Astrocyte (in vitro differentiated cells and primary cell): ENCODE data around the gene ACSF3. TPM values are rescaled to one million over a fixed set of nuclear protein-coding genes. Genes with fewer than 3 reads are reported as not detected.
"Not testable (repeated sequence)": the region's sequence is repeated elsewhere in the genome, so short reads cannot be mapped to it uniquely, and the experiment has no call there.

Experiments
- DNase-seq: peaks from one replicate; pipeline ENCODE4 v3.0.0-alpha.2; 2010; ENCODE audit warnings: low read depth
- FAIRE-seq: peaks from 2 replicates; lab custom pipeline; 2011; peaks lifted over from hg19 to GRCh38; lab: Jason Lieb, UNC
- H2AFZ ChIP-seq: 2 replicates; pipeline ENCODE4 v1.6.0; 2012; ENCODE audit warnings: low read depth, low read length, inconsistent platforms
- H3K27ac ChIP-seq: 2 replicates; pipeline ENCODE4 v1.5.1; 2011; ENCODE audit warnings: low read depth, low read length, inconsistent platforms
- H3K27me3 ChIP-seq: 2 replicates; pipeline ENCODE4 v1.6.0; 2011; ENCODE audit warnings: low read length, inconsistent platforms; ENCODE audit not compliant: insufficient read depth
- H3K36me3 ChIP-seq: 2 replicates; pipeline ENCODE4 v1.5.1; 2011; ENCODE audit warnings: low read length, inconsistent platforms; ENCODE audit not compliant: insufficient read depth
- H3K4me1 ChIP-seq: 2 replicates; pipeline ENCODE4 v1.5.1; 2011; ENCODE audit warnings: low read length, inconsistent platforms; ENCODE audit not compliant: insufficient read depth
- H3K4me2 ChIP-seq: 2 replicates; pipeline ENCODE4 v1.6.0; 2012; ENCODE audit warnings: low read length, inconsistent platforms
- H3K4me3 ChIP-seq: 2 replicates; pipeline ENCODE4 v1.5.1; 2011; ENCODE audit warnings: low read depth, mild to moderate bottlenecking, low read length, inconsistent platforms; ENCODE audit not compliant: insufficient read depth
- H3K79me2 ChIP-seq: 2 replicates; pipeline ENCODE4 v1.6.0; 2012; ENCODE audit warnings: mild to moderate bottlenecking, low read length, inconsistent platforms; ENCODE audit not compliant: insufficient read depth
- H3K9ac ChIP-seq: 2 replicates; pipeline ENCODE4 v1.6.0; 2012; ENCODE audit warnings: mild to moderate bottlenecking, low read length, inconsistent platforms
- H3K9me3 ChIP-seq: 2 replicates; pipeline ENCODE4 v1.5.1; 2012; ENCODE audit warnings: low read depth, mild to moderate bottlenecking, low read length, inconsistent platforms; ENCODE audit not compliant: insufficient read depth
- H4K20me1 ChIP-seq: 2 replicates; pipeline ENCODE4 v1.6.0; 2012; ENCODE audit warnings: low read length, inconsistent platforms; ENCODE audit not compliant: insufficient read depth
- H3K27ac Mint-ChIP-seq: one replicate; pipeline ENCODE4 v1.8.0; 2021; ENCODE audit warnings: mild to moderate bottlenecking, mixed read lengths; ENCODE audit not compliant: unreplicated experiment
- H3K27me3 Mint-ChIP-seq: one replicate; pipeline ENCODE4 v1.8.0; 2021; ENCODE audit warnings: low read depth, mixed read lengths; ENCODE audit not compliant: unreplicated experiment
- H3K36me3 Mint-ChIP-seq: one replicate; pipeline ENCODE4 v1.8.0; 2021; ENCODE audit warnings: low read depth, mixed read lengths; ENCODE audit not compliant: unreplicated experiment
- H3K4me1 Mint-ChIP-seq: one replicate; pipeline ENCODE4 v1.8.0; 2021; ENCODE audit warnings: low read depth, mixed read lengths; ENCODE audit not compliant: unreplicated experiment
- H3K4me3 Mint-ChIP-seq: one replicate; pipeline ENCODE4 v1.8.0; 2021; ENCODE audit warnings: mild to moderate bottlenecking, moderate library complexity, mixed read lengths; ENCODE audit not compliant: unreplicated experiment
- H3K9me3 Mint-ChIP-seq: one replicate; pipeline ENCODE4 v1.8.0; 2021; ENCODE audit warnings: mild to moderate bottlenecking, mixed read lengths; ENCODE audit not compliant: unreplicated experiment
- CTCF ChIP-seq: IDR thresholded peaks from 2 replicates; pipeline ENCODE4 v1.5.1; 2011; ENCODE audit warnings: low read depth, mild to moderate bottlenecking, inconsistent platforms, low read length, moderate library complexity; ENCODE audit not compliant: insufficient read depth
- EZH2 ChIP-seq: IDR thresholded peaks from 2 replicates; pipeline ENCODE4 v1.6.1; 2012; ENCODE audit warnings: mild to moderate bottlenecking, low read length, inconsistent platforms; ENCODE audit not compliant: insufficient read depth
- total RNA-seq: library from RNA; stranded (reverse); gene quantifications from 2 replicates; pipeline ENCODE4 v1.2.1, GENCODE V29; 2021

Gene ACSF3
- total RNA-seq, 1 donor from 2014 or later = 17.0 TPM

DNA sequence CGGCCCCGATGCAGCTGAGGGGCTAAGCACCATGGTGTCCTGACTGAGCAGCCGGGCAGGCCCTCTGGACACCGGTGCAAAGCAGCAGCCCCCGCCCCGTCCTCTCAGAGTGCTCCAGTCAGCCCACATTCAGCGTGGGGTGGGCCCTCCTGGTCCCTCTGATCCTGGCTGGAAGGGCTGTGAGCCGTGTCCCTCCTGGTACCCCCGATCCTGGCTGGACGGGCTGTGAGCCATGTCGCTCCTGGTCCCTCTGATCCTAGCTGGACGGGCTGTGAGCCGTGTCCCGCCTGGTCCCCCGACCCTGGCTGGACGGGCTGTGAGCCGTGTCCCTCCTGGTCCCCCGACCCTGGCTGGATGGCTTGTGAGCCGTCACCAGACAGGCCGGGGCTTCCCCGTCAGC lies 26.9 kb upstream of the ACSF3 start:
- no peak for TF ChIP-seq CTCF
- no peak for TF ChIP-seq EZH2
- Mint-ChIP-seq H3K27me3 (peaks cover 17% of the 10 kb centered on the region), H3K27ac (no peak overlapping the region), H3K4me3 (no peak overlapping the region), H3K36me3 (peaks cover 2% of the 10 kb centered on the region), H3K9me3 (no peaks in the 10 kb centered on the region), H3K4me1 (no peaks in the 10 kb centered on the region)
- DNase-seq (no peak), FAIRE-seq (no peak)
- Histone ChIP-seq H3K27ac (no peak overlapping the region), H3K36me3 (no peaks in the 10 kb centered on the region), H3K4me1 (no peaks in the 10 kb centered on the region), H3K79me2 (no peaks in the 10 kb centered on the region), H3K27me3 (no peaks in the 10 kb centered on the region), H4K20me1 (no peaks in the 10 kb centered on the region), H3K4me3 (no peak overlapping the region), H2AFZ (no peak overlapping the region), H3K9ac (no peak overlapping the region), H3K4me2 (no peak overlapping the region), H3K9me3 (no peaks in the 10 kb centered on the region)

- Mint-ChIP-seq H3K9me3 (no peaks in the 10 kb centered on the region), H3K4me3 (no peak overlapping the region), H3K27me3 (peaks cover 17% of the 10 kb centered on the region), H3K27ac (no peak overlapping the region), H3K36me3 (peaks cover 2% of the 10 kb centered on the region), H3K4me1 (no peaks in the 10 kb centered on the region)
- Histone ChIP-seq H3K4me1 (no peaks in the 10 kb centered on the region), H2AFZ (no peak overlapping the region), H3K9ac (no peak overlapping the region), H4K20me1 (no peaks in the 10 kb centered on the region), H3K36me3 (no peaks in the 10 kb centered on the region), H3K27ac (no peak overlapping the region), H3K9me3 (no peaks in the 10 kb centered on the region), H3K4me3 (no peak overlapping the region), H3K79me2 (no peaks in the 10 kb centered on the region), H3K4me2 (no peak overlapping the region), H3K27me3 (no peaks in the 10 kb centered on the region)
- DNase-seq (no peak), FAIRE-seq (no peak)
- TF ChIP-seq EZH2 (no peak), CTCF (no peak)
Observed at GRCh38 chr16:89067677-89068443, 25.8 kb upstream of the ACSF3 start.

- not testable (repeated sequence) for H3K79me2 ChIP-seq, H3K4me1 Mint-ChIP-seq, H3K4me1 ChIP-seq, H3K4me2 ChIP-seq, H4K20me1 ChIP-seq, H3K4me3 Mint-ChIP-seq, H3K9ac ChIP-seq, H3K27me3 ChIP-seq, H3K36me3 Mint-ChIP-seq, DNase-seq, H3K4me3 ChIP-seq, H3K9me3 Mint-ChIP-seq, H2AFZ ChIP-seq, H3K27ac ChIP-seq, H3K27ac Mint-ChIP-seq, H3K36me3 ChIP-seq, FAIRE-seq, H3K9me3 ChIP-seq
- peaks cover 21% of the 10 kb centered on the region for H3K27me3 Mint-ChIP-seq
Observed at GRCh38 chr16:89068814-89069616, 24.6 kb upstream of the ACSF3 start.
